ENCODE data around the gene TNS1.

TNS1 gene

GRCh38 chr2:217878915-217879590 is 123.7 kb downstream of the TNS1 start:
- no peak for TF ChIP-seq CTCF (IDR thresholded peaks at IDR 0.05; ENCODE audit: low read depth, low read length)

GRCh38 chr2:217877866-217878265 is 124.9 kb downstream of the TNS1 start:
- no peak overlapping the region for H3K4me3 ChIP-seq (ENCODE audit: low read depth, low read length)
- TF ChIP-seq CTCF (IDR thresholded peaks at IDR 0.05; ENCODE audit: low read depth, low read length), result no peak

More at GRCh38 chr2:217878915-217879590, 123.7 kb downstream of the TNS1 start:
- no peak overlapping the region for H3K4me3 ChIP-seq (ENCODE audit: low read depth, low read length)

- no peak for TF ChIP-seq CTCF (IDR thresholded peaks at IDR 0.05; ENCODE audit: low read depth, low read length)
- H3K4me3 ChIP-seq (ENCODE audit: low read depth, low read length), result no peak overlapping the region
These were observed 126.6 kb downstream of the TNS1 start for GRCh38 chr2:217876253-217876570.

- H3K4me3 ChIP-seq (ENCODE audit: low read depth, low read length), result no peak overlapping the region
- no peak for TF ChIP-seq CTCF (IDR thresholded peaks at IDR 0.05; ENCODE audit: low read depth, low read length)
These were observed 127.1 kb downstream of the TNS1 start for GRCh38 chr2:217875556-217876252.

GRCh38 chr2:217875138-217875537 is 127.7 kb downstream of the TNS1 start:
- no peak for TF ChIP-seq CTCF (IDR thresholded peaks at IDR 0.05; ENCODE audit: low read depth, low read length)
- H3K4me3 ChIP-seq (ENCODE audit: low read depth, low read length), result no peak overlapping the region

GRCh38 chr2:217873371-217873770 is 129.4 kb downstream of the TNS1 start:
- no peak for TF ChIP-seq CTCF (IDR thresholded peaks at IDR 0.05; ENCODE audit: low read depth, low read length)
- no peak overlapping the region for H3K4me3 ChIP-seq (ENCODE audit: low read depth, low read length)

GRCh38 chr2:217872319-217872718 is 130.5 kb downstream of the TNS1 start:
- no peak for TF ChIP-seq CTCF (IDR thresholded peaks at IDR 0.05; ENCODE audit: low read depth, low read length)
- H3K4me3 ChIP-seq (ENCODE audit: low read depth, low read length), result no peak overlapping the region
